ENCODE measurements around the gene COL15A1.
"Not testable (repeated sequence)": the region's sequence is repeated elsewhere in the genome, so short reads cannot be mapped to it uniquely, and the experiment has no call there.

Gene COL15A1

GRCh38 chr9:98900725-98901124, 43.0 kb upstream of the COL15A1 start:
- H3K4me3 ChIP-seq (ENCODE audit: insufficient read length, low read depth) = no peak overlapping the region
- no peak overlapping the region for H3K9ac ChIP-seq (ENCODE audit: insufficient read length, low read depth)
- TF ChIP-seq YY1 (IDR thresholded peaks at IDR 0.05; ENCODE audit: insufficient read depth, insufficient read length) = no peak
- no peak for TF ChIP-seq ZNF274 (IDR thresholded peaks at IDR 0.05; ENCODE audit: low read depth, low read length)
- TF ChIP-seq SUZ12 (IDR thresholded peaks at IDR 0.05; ENCODE audit: extremely low read depth, insufficient read depth, insufficient read length) = no peak
- DNase-seq (ENCODE audit: low read depth, low spot score) = no peak
- no peaks in the 10 kb centered on the region for H3K36me3 ChIP-seq (ENCODE audit: insufficient read depth, insufficient read length, low read length)
- no peaks in the 10 kb centered on the region for H3K27me3 ChIP-seq (ENCODE audit: insufficient read depth, insufficient read length)
- no peaks in the 10 kb centered on the region for H3K4me1 ChIP-seq (ENCODE audit: insufficient read depth, insufficient read length)
- peaks cover 11% of the 10 kb centered on the region for H3K9me3 ChIP-seq (ENCODE audit: insufficient read depth, low read length)

DNA sequence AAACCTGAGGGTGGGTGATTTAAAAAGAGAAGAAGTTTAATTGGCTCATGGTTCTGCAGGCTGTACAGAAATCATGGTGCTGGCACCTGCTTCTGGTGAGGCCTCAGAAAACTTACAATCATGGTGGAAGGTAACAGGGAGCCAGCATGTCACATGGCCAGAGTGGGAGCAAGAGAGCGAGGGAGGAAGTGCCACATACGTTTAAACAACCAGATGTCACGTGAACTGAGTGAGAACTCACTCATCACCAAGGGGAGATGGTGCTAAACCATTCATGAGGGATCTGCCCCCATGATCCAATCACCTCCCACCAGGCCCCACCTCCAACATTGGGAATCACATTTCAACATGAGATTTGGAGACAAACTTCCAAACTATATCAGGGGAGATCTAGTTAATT, 41.9 kb upstream of the COL15A1 start:
- not testable (repeated sequence) for H3K36me3 ChIP-seq (ENCODE audit: insufficient read depth, insufficient read length, low read length); H3K4me1 ChIP-seq (ENCODE audit: insufficient read depth, insufficient read length); H3K27me3 ChIP-seq (ENCODE audit: insufficient read depth, insufficient read length); DNase-seq (ENCODE audit: low read depth, low spot score); H3K9me3 ChIP-seq (ENCODE audit: insufficient read depth, low read length); H3K9ac ChIP-seq (ENCODE audit: insufficient read length, low read depth); H3K4me3 ChIP-seq (ENCODE audit: insufficient read length, low read depth)

GRCh38 chr9:98902516-98902915, 41.2 kb upstream of the COL15A1 start:
- H3K36me3 ChIP-seq (ENCODE audit: insufficient read depth, insufficient read length, low read length) = no peaks in the 10 kb centered on the region
- H3K9ac ChIP-seq (ENCODE audit: insufficient read length, low read depth) = no peak overlapping the region
- H3K27me3 ChIP-seq (ENCODE audit: insufficient read depth, insufficient read length) = no peaks in the 10 kb centered on the region
- H3K4me3 ChIP-seq (ENCODE audit: insufficient read length, low read depth) = no peak overlapping the region
- DNase-seq (ENCODE audit: low read depth, low spot score) = no peak
- TF ChIP-seq SUZ12 (IDR thresholded peaks at IDR 0.05; ENCODE audit: extremely low read depth, insufficient read depth, insufficient read length) = no peak
- no peak for TF ChIP-seq ZNF274 (IDR thresholded peaks at IDR 0.05; ENCODE audit: low read depth, low read length)
- no peak for TF ChIP-seq YY1 (IDR thresholded peaks at IDR 0.05; ENCODE audit: insufficient read depth, insufficient read length)
- H3K9me3 ChIP-seq (ENCODE audit: insufficient read depth, low read length) = no peaks in the 10 kb centered on the region
- H3K4me1 ChIP-seq (ENCODE audit: insufficient read depth, insufficient read length) = no peaks in the 10 kb centered on the region

GRCh38 chr9:98902925-98903324, 40.8 kb upstream of the COL15A1 start:
- Histone ChIP-seq H3K9ac (ENCODE audit: insufficient read length, low read depth) (no peak overlapping the region), H3K4me3 (ENCODE audit: insufficient read length, low read depth) (no peak overlapping the region), H3K36me3 (ENCODE audit: insufficient read depth, insufficient read length, low read length) (no peaks in the 10 kb centered on the region), H3K9me3 (ENCODE audit: insufficient read depth, low read length) (no peaks in the 10 kb centered on the region), H3K4me1 (ENCODE audit: insufficient read depth, insufficient read length) (no peaks in the 10 kb centered on the region), H3K27me3 (ENCODE audit: insufficient read depth, insufficient read length) (no peaks in the 10 kb centered on the region)
- TF ChIP-seq YY1 (IDR thresholded peaks at IDR 0.05; ENCODE audit: insufficient read depth, insufficient read length) (no peak), ZNF274 (IDR thresholded peaks at IDR 0.05; ENCODE audit: low read depth, low read length) (no peak), SUZ12 (IDR thresholded peaks at IDR 0.05; ENCODE audit: extremely low read depth, insufficient read depth, insufficient read length) (no peak)
- DNase-seq (ENCODE audit: low read depth, low spot score) = no peak

DNA sequence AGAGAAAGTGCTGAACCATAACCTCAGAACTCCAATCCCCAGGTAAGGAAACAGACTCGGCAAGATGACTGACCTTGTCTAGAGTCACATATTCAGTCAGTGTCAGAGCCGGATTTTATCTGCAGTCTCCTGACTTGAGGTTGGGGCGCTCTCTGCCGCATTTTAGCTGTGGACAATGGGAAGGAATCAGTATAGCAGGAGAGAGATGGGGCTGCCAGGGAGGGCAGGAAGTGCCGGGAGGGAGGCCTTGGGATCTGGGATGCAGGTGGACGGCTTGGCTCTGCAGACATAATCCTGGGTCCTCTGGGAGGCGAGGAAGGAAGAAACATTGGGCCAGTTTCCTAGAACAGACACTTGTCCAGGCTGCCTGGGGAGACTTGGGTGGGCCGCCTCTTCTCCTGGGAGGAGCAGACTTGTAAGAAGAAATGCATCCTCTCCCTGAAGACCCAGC, 39.7 kb upstream of the COL15A1 start:
- Histone ChIP-seq H3K36me3 (ENCODE audit: insufficient read depth, insufficient read length, low read length) (no peaks in the 10 kb centered on the region), H3K27me3 (ENCODE audit: insufficient read depth, insufficient read length) (no peaks in the 10 kb centered on the region), H3K9me3 (ENCODE audit: insufficient read depth, low read length) (no peaks in the 10 kb centered on the region), H3K9ac (ENCODE audit: insufficient read length, low read depth) (no peak overlapping the region), H3K4me3 (ENCODE audit: insufficient read length, low read depth) (no peak overlapping the region), H3K4me1 (ENCODE audit: insufficient read depth, insufficient read length) (no peaks in the 10 kb centered on the region)
- no peak for DNase-seq (ENCODE audit: low read depth, low spot score)
- TF ChIP-seq YY1 (IDR thresholded peaks at IDR 0.05; ENCODE audit: insufficient read depth, insufficient read length) = no peak
- no peak for TF ChIP-seq ZNF274 (IDR thresholded peaks at IDR 0.05; ENCODE audit: low read depth, low read length)
- no peak for TF ChIP-seq SUZ12 (IDR thresholded peaks at IDR 0.05; ENCODE audit: extremely low read depth, insufficient read depth, insufficient read length)

DNA sequence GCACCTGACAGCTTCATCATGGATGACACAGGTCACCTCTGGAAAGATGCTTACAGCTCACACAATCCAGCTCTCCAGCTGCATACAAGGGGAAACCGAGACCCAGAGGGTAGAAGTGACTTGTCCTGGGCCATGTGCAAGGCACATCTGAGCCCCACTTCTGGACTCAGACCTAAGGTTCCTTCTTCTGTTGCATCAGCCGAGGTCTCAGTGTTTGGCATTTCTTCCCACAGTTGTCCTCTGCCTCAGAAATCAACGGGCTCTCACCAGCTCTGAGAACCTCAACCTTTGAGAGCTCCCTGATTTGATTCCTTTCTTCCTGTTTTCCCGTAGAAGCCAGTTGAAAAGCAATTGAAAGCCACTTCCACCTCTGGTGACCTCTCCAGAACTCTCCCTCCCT, 38.7 kb upstream of the COL15A1 start:
- DNase-seq (ENCODE audit: low read depth, low spot score) = no peak
- TF ChIP-seq YY1 (IDR thresholded peaks at IDR 0.05; ENCODE audit: insufficient read depth, insufficient read length) (no peak), ZNF274 (IDR thresholded peaks at IDR 0.05; ENCODE audit: low read depth, low read length) (no peak), SUZ12 (IDR thresholded peaks at IDR 0.05; ENCODE audit: extremely low read depth, insufficient read depth, insufficient read length) (no peak)
- H3K36me3 ChIP-seq (ENCODE audit: insufficient read depth, insufficient read length, low read length) = no peaks in the 10 kb centered on the region
- H3K27me3 ChIP-seq (ENCODE audit: insufficient read depth, insufficient read length) = no peaks in the 10 kb centered on the region
- H3K9ac ChIP-seq (ENCODE audit: insufficient read length, low read depth) = no peak overlapping the region
- no peaks in the 10 kb centered on the region for H3K9me3 ChIP-seq (ENCODE audit: insufficient read depth, low read length)
- no peak overlapping the region for H3K4me3 ChIP-seq (ENCODE audit: insufficient read length, low read depth)
- H3K4me1 ChIP-seq (ENCODE audit: insufficient read depth, insufficient read length) = no peaks in the 10 kb centered on the region

- TF ChIP-seq YY1 (IDR thresholded peaks at IDR 0.05; ENCODE audit: insufficient read depth, insufficient read length) (no peak), SUZ12 (IDR thresholded peaks at IDR 0.05; ENCODE audit: extremely low read depth, insufficient read depth, insufficient read length) (no peak), ZNF274 (IDR thresholded peaks at IDR 0.05; ENCODE audit: low read depth, low read length) (no peak)
These were observed 37.2 kb upstream of the COL15A1 start for GRCh38 chr9:98906273-98907040.

More at GRCh38 chr9:98906273-98907040, 37.2 kb upstream of the COL15A1 start:
- no peaks in the 10 kb centered on the region for H3K36me3 ChIP-seq (ENCODE audit: insufficient read depth, insufficient read length, low read length)
- no peak overlapping the region for H3K9ac ChIP-seq (ENCODE audit: insufficient read length, low read depth)
- H3K4me3 ChIP-seq (ENCODE audit: insufficient read length, low read depth) = no peak overlapping the region
- no peaks in the 10 kb centered on the region for H3K27me3 ChIP-seq (ENCODE audit: insufficient read depth, insufficient read length)
- no peak for DNase-seq (ENCODE audit: low read depth, low spot score)
- H3K9me3 ChIP-seq (ENCODE audit: insufficient read depth, low read length) = no peaks in the 10 kb centered on the region
- no peaks in the 10 kb centered on the region for H3K4me1 ChIP-seq (ENCODE audit: insufficient read depth, insufficient read length)
